Cardiac septum (tissue), 1 donor: ENCODE data around the gene HORMAD1. TPM values are rescaled to one million over a fixed set of nuclear protein-coding genes. Genes with fewer than 3 reads are reported as not detected.
"Not testable (repeated sequence)": the region's sequence is repeated elsewhere in the genome, so short reads cannot be mapped to it uniquely, and the experiment has no call there.

Experiments
- DNase-seq: peaks from one replicate; pipeline ENCODE4 v3.0.0-alpha.2; 2020; ENCODE audit warnings: low spot score
- intact Hi-C: fragments of 100-400 bp; cut with DNase I; formaldehyde crosslinking; loops from one replicate; pipeline ENCODE4 v1.14.0; 2022
- long read RNA-seq: library from polyadenylated mRNA; unstranded; transcript quantifications from one replicate; pipeline ENCODE4 v2.0.0, GENCODE V29; 2021
- total RNA-seq: library from RNA; stranded (reverse); fragmentation: NEBNext Ultra II Directional; extraction: Animal tissue kit (Norgen Biotek cat#: 25700); gene quantifications from one replicate; pipeline ENCODE4 v1.2.1, GENCODE V29; 2021
- donor health status: DM: no; HTN: no; CAD: no.

HORMAD1 gene
- total RNA-seq = not detected
- long read RNA-seq = 0 reads

- intact Hi-C loops = no loop called here
- no peak for DNase-seq
Measured at GRCh38 chr1:150720703-150721102, at the start of gene HORMAD1. TSS of gene HORMAD1 (minus strand) at chr1:150720895. CDS start at chr1:150719505, 1,390 bp downstream.

GRCh38 chr1:150767704-150768103 lies 47.0 kb upstream of the HORMAD1 start:
- DNase-seq, intact Hi-C loops: not testable (repeated sequence)

- DNase-seq, intact Hi-C loops: not testable (repeated sequence)
Measured at GRCh38 chr1:150765977-150766301, 45.2 kb upstream of the HORMAD1 start.

GRCh38 chr1:150765296-150765976 lies 44.7 kb upstream of the HORMAD1 start, which contains the start of gene CTSS:
TSS of gene CTSS (minus strand) at chr1:150765778. CDS start at chr1:150764763, 1,015 bp downstream.
- intact Hi-C loops = no loop called here
- DNase-seq = no peak

- intact Hi-C loops = no loop called here
- DNase-seq = no peak
Measured at GRCh38 chr1:150764617-150765101, 44.0 kb upstream of the HORMAD1 start.

- intact Hi-C loops = no loop called here
- no peak for DNase-seq
Measured at GRCh38 chr1:150763018-150763417, 42.3 kb upstream of the HORMAD1 start.

- intact Hi-C loops = no loop called here
- DNase-seq = no peak
Measured at GRCh38 chr1:150762552-150762951, 41.9 kb upstream of the HORMAD1 start.

- intact Hi-C loops = no loop called here
- DNase-seq = no peak
Measured at GRCh38 chr1:150761801-150762200, 41.1 kb upstream of the HORMAD1 start.

- intact Hi-C loops = no loop called here
- no peak for DNase-seq
Measured at GRCh38 chr1:150760013-150760412, 39.3 kb upstream of the HORMAD1 start.

GRCh38 chr1:150753416-150753815 lies 32.7 kb upstream of the HORMAD1 start:
- intact Hi-C loops = no loop called here
- no peak for DNase-seq

GRCh38 chr1:150751443-150751842 lies 30.7 kb upstream of the HORMAD1 start:
- intact Hi-C loops = no loop called here
- DNase-seq = no peak

GRCh38 chr1:150749720-150750311 lies 29.1 kb upstream of the HORMAD1 start:
- DNase-seq = no peak
- intact Hi-C loops = no loop called here

- intact Hi-C loops = no loop called here
- no peak for DNase-seq
Measured at GRCh38 chr1:150748878-150749719, 28.4 kb upstream of the HORMAD1 start.

- DNase-seq = no peak
- intact Hi-C loops = no loop called here
Measured at GRCh38 chr1:150730130-150730721, 9.5 kb upstream of the HORMAD1 start.

GRCh38 chr1:150724336-150724735 lies 3.6 kb upstream of the HORMAD1 start:
- DNase-seq = no peak
- intact Hi-C loops = no loop called here

- intact Hi-C loops = no loop called here
- DNase-seq = no peak
Measured at GRCh38 chr1:150720098-150720497, 597 bp downstream of the HORMAD1 start.

- no peak for DNase-seq
- intact Hi-C loops = no loop called here
Measured at GRCh38 chr1:150718225-150718891, 2.3 kb downstream of the HORMAD1 start.

GRCh38 chr1:150709031-150709430 lies 11.7 kb downstream of the HORMAD1 start:
- DNase-seq, intact Hi-C loops: not testable (repeated sequence)

GRCh38 chr1:150708595-150708994 lies 12.1 kb downstream of the HORMAD1 start:
- intact Hi-C loops = no loop called here
- no peak for DNase-seq
